ENCODE data around the gene DYNC2H1. TPM values are rescaled to one million over a fixed set of nuclear protein-coding genes. Genes with fewer than 3 reads are reported as not detected.

Gene DYNC2H1
- total and polyA plus RNA-seq, 4 donors: 6.4 to 102 (median 23.7) TPM

GRCh38 chr11:103076361-103076760 lies 32.9 kb upstream of the DYNC2H1 start:
- TF ChIP-seq CTCF (IDR thresholded peaks at IDR 0.05; ENCODE audit: control extremely low read depth, extremely low read depth): no peak
- Histone ChIP-seq H3K9me3 (ENCODE audit: control insufficient read depth in 4 of 4, insufficient read depth in 3 of 4, low read length in 3 of 4) (peaks cover 0 to 2% (median 0%) of the 10 kb centered on the region in 4 donors), H3K9ac (ENCODE audit: insufficient read depth in 1 of 2, low read length in 2 of 2) (no peak overlapping the region), H3K4me1 (ENCODE audit: control insufficient read depth in 5 of 5, insufficient read depth in 5 of 5, low read length in 5 of 5) (no peaks in the 10 kb centered on the region), H3K27ac (ENCODE audit: low read depth in 1 of 2, low read length in 1 of 2) (no peak overlapping the region), H3K36me3 (ENCODE audit: control insufficient read depth in 4 of 4, insufficient read depth in 4 of 4, low read length in 4 of 4) (peaks cover 3 to 29% (median 21%) of the 10 kb centered on the region in 4 donors), H3K27me3 (ENCODE audit: control insufficient read depth in 3 of 3, insufficient read depth in 3 of 3, low read length in 2 of 3) (no peaks in the 10 kb centered on the region), H3K4me3 (no peak overlapping the region)
- ATAC-seq (ENCODE audit: insufficient read depth, low FRiP score) (no peak), DNase-seq (no peak)
- 41 to 81% methylated on average over 3 of the region's 3 CpGs for WGBS, 2 donors

DNA sequence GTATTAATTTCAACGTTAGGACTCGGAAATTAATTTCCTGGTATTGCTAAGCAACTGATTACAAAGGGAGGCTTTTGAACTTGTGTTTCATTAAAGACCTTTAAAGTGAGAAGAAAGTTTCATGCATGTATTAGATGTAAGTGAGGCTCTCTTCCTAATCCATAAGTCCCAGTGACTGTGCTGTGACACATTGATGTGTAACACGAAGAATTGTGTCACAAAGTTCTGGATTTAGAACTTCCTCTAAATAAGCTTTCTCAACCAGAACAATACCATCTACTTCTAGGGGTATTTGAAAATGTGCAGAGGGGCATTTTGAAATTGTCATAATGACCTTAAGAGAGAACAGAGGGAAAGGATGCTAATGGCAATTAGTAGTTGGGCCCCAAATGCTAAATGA lies 31.7 kb upstream of the DYNC2H1 start:
- H3K4me1 ChIP-seq (ENCODE audit: control insufficient read depth in 5 of 5, insufficient read depth in 5 of 5, low read length in 5 of 5): no peaks in the 10 kb centered on the region
- peaks cover 3 to 29% (median 21%) of the 10 kb centered on the region in 4 donors for H3K36me3 ChIP-seq (ENCODE audit: control insufficient read depth in 4 of 4, insufficient read depth in 4 of 4, low read length in 4 of 4)
- WGBS, 2 donors: 77 to 91% methylated on average over 3 of the region's 3 CpGs
- ATAC-seq (ENCODE audit: insufficient read depth, low FRiP score) (no peak), DNase-seq (no peak)
- H3K27me3 ChIP-seq (ENCODE audit: control insufficient read depth in 3 of 3, insufficient read depth in 3 of 3, low read length in 2 of 3): no peaks in the 10 kb centered on the region
- H3K27ac ChIP-seq (ENCODE audit: low read depth in 1 of 2, low read length in 1 of 2): no peak overlapping the region
- no peak overlapping the region for H3K9ac ChIP-seq (ENCODE audit: insufficient read depth in 1 of 2, low read length in 2 of 2)
- H3K4me3 ChIP-seq: no peak overlapping the region
- peaks cover 0 to 2% (median 0%) of the 10 kb centered on the region in 4 donors for H3K9me3 ChIP-seq (ENCODE audit: control insufficient read depth in 4 of 4, insufficient read depth in 3 of 4, low read length in 3 of 4)
- TF ChIP-seq CTCF (IDR thresholded peaks at IDR 0.05; ENCODE audit: control extremely low read depth, extremely low read depth): no peak

- no peak overlapping the region for H3K9ac ChIP-seq (ENCODE audit: insufficient read depth in 1 of 2, low read length in 2 of 2)
- 95% methylated on average over 5 of the region's 5 CpGs for WGBS, 2 donors
- peaks cover 0 to 2% (median 0%) of the 10 kb centered on the region in 4 donors for H3K9me3 ChIP-seq (ENCODE audit: control insufficient read depth in 4 of 4, insufficient read depth in 3 of 4, low read length in 3 of 4)
- H3K36me3 ChIP-seq (ENCODE audit: control insufficient read depth in 4 of 4, insufficient read depth in 4 of 4, low read length in 4 of 4): peaks cover 3 to 29% (median 21%) of the 10 kb centered on the region in 4 donors
- no peaks in the 10 kb centered on the region for H3K27me3 ChIP-seq (ENCODE audit: control insufficient read depth in 3 of 3, insufficient read depth in 3 of 3, low read length in 2 of 3)
- no peak for DNase-seq
- no peak for TF ChIP-seq CTCF (IDR thresholded peaks at IDR 0.05; ENCODE audit: control extremely low read depth, extremely low read depth)
- no peak overlapping the region for H3K27ac ChIP-seq (ENCODE audit: low read depth in 1 of 2, low read length in 1 of 2)
- no peaks in the 10 kb centered on the region for H3K4me1 ChIP-seq (ENCODE audit: control insufficient read depth in 5 of 5, insufficient read depth in 5 of 5, low read length in 5 of 5)
- ATAC-seq (ENCODE audit: insufficient read depth, low FRiP score): no peak
- no peak overlapping the region for H3K4me3 ChIP-seq
These were observed 30.5 kb upstream of the DYNC2H1 start for GRCh38 chr11:103078710-103079109.

DNA sequence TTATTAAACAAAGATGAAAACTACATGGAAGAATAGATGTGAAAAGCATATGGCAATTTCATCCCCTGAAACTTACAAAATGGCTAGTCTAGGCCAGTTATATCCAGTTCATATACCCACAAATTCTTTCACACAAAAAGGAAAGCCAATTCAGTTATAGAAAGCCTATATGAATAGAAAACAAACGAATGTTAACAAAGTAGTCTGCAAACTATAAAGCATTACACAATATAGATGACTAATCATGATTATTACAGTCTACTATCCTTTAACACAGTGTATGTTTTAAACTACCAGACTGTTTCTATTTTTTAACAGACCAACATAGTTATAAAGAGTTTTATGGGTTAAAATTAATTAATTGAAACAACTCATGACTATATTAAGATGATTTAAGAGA lies 29.4 kb upstream of the DYNC2H1 start:
- ATAC-seq (ENCODE audit: insufficient read depth, low FRiP score) (no peak), DNase-seq (no peak)
- no peak overlapping the region for H3K9ac ChIP-seq (ENCODE audit: insufficient read depth in 1 of 2, low read length in 2 of 2)
- TF ChIP-seq CTCF (IDR thresholded peaks at IDR 0.05; ENCODE audit: control extremely low read depth, extremely low read depth): no peak
- 22 to 67% methylated on average over 1 of the region's 1 CpG for WGBS, 2 donors
- no peak overlapping the region for H3K27ac ChIP-seq (ENCODE audit: low read depth in 1 of 2, low read length in 1 of 2)
- peaks cover 0 to 2% (median 0%) of the 10 kb centered on the region in 4 donors for H3K9me3 ChIP-seq (ENCODE audit: control insufficient read depth in 4 of 4, insufficient read depth in 3 of 4, low read length in 3 of 4)
- H3K4me1 ChIP-seq (ENCODE audit: control insufficient read depth in 5 of 5, insufficient read depth in 5 of 5, low read length in 5 of 5): no peaks in the 10 kb centered on the region
- no peak overlapping the region for H3K4me3 ChIP-seq
- H3K36me3 ChIP-seq (ENCODE audit: control insufficient read depth in 4 of 4, insufficient read depth in 4 of 4, low read length in 4 of 4): peaks cover 6 to 34% (median 20%) of the 10 kb centered on the region in 4 donors
- no peaks in the 10 kb centered on the region for H3K27me3 ChIP-seq (ENCODE audit: control insufficient read depth in 3 of 3, insufficient read depth in 3 of 3, low read length in 2 of 3)
